ENCODE measurements around the gene RNU6-1. TPM values are rescaled to one million over a fixed set of nuclear protein-coding genes. Genes with fewer than 3 reads are reported as not detected.

Gene RNU6-1
- total RNA-seq, 1 donor from 2014 or later = not detected

GRCh38 chr15:67829647-67830504, 10.0 kb downstream of the RNU6-1 start:
- TF ChIP-seq CTCF (IDR thresholded peaks at IDR 0.05) = no peak
- Mint-ChIP-seq H3K9me3 (ENCODE audit: unreplicated experiment) (no peaks in the 10 kb centered on the region), H3K27me3 (ENCODE audit: unreplicated experiment) (peaks cover 63% of the 10 kb centered on the region), H3K4me1 (ENCODE audit: unreplicated experiment) (peaks cover 40% of the 10 kb centered on the region), H3K36me3 (ENCODE audit: unreplicated experiment) (peaks cover 3% of the 10 kb centered on the region), H3K27ac (ENCODE audit: unreplicated experiment) (no peak overlapping the region), H3K4me3 (ENCODE audit: unreplicated experiment) (no peak overlapping the region)
- no peak for DNase-seq (ENCODE audit: extremely low spot score, unreplicated experiment)

GRCh38 chr15:67828969-67829646, 10.7 kb downstream of the RNU6-1 start:
- peaks cover 63% of the 10 kb centered on the region for H3K27me3 Mint-ChIP-seq (ENCODE audit: unreplicated experiment)
- DNase-seq (ENCODE audit: extremely low spot score, unreplicated experiment) = no peak
- H3K9me3 Mint-ChIP-seq (ENCODE audit: unreplicated experiment) = no peaks in the 10 kb centered on the region
- H3K36me3 Mint-ChIP-seq (ENCODE audit: unreplicated experiment) = peaks cover 3% of the 10 kb centered on the region
- H3K4me1 Mint-ChIP-seq (ENCODE audit: unreplicated experiment) = peaks cover 36% of the 10 kb centered on the region
- H3K4me3 Mint-ChIP-seq (ENCODE audit: unreplicated experiment) = no peak overlapping the region
- H3K27ac Mint-ChIP-seq (ENCODE audit: unreplicated experiment) = no peak overlapping the region
- no peak for TF ChIP-seq CTCF (IDR thresholded peaks at IDR 0.05)

GRCh38 chr15:67828278-67828968, 11.4 kb downstream of the RNU6-1 start:
- no peak for DNase-seq (ENCODE audit: extremely low spot score, unreplicated experiment)
- Mint-ChIP-seq H3K27me3 (ENCODE audit: unreplicated experiment) (peaks cover 64% of the 10 kb centered on the region), H3K36me3 (ENCODE audit: unreplicated experiment) (peaks cover 3% of the 10 kb centered on the region), H3K4me3 (ENCODE audit: unreplicated experiment) (no peak overlapping the region), H3K9me3 (ENCODE audit: unreplicated experiment) (no peaks in the 10 kb centered on the region), H3K4me1 (ENCODE audit: unreplicated experiment) (peaks cover 36% of the 10 kb centered on the region), H3K27ac (ENCODE audit: unreplicated experiment) (no peak overlapping the region)
- no peak for TF ChIP-seq CTCF (IDR thresholded peaks at IDR 0.05)

- H3K27ac Mint-ChIP-seq (ENCODE audit: unreplicated experiment) = no peak overlapping the region
- peaks cover 29% of the 10 kb centered on the region for H3K4me1 Mint-ChIP-seq (ENCODE audit: unreplicated experiment)
- no peak overlapping the region for H3K4me3 Mint-ChIP-seq (ENCODE audit: unreplicated experiment)
- H3K27me3 Mint-ChIP-seq (ENCODE audit: unreplicated experiment) = peaks cover 60% of the 10 kb centered on the region
- no peak for TF ChIP-seq CTCF (IDR thresholded peaks at IDR 0.05)
- H3K9me3 Mint-ChIP-seq (ENCODE audit: unreplicated experiment) = no peaks in the 10 kb centered on the region
- no peak for DNase-seq (ENCODE audit: extremely low spot score, unreplicated experiment)
- H3K36me3 Mint-ChIP-seq (ENCODE audit: unreplicated experiment) = peaks cover 3% of the 10 kb centered on the region
These were observed 12.1 kb downstream of the RNU6-1 start for GRCh38 chr15:67827562-67828277.
